NCI-H1105 treated with DMSO at 0.1 percent for 48 hours (cell line): ENCODE data around the gene SMAP2.
"Not testable (repeated sequence)": the region's sequence is repeated elsewhere in the genome, so short reads cannot be mapped to it uniquely, and the experiment has no call there.

Source experiments
- DNase-seq: peaks from one replicate; lab custom pipeline; 2025; lab: John Stamatoyannopoulos, UW

SMAP2 gene

DNA sequence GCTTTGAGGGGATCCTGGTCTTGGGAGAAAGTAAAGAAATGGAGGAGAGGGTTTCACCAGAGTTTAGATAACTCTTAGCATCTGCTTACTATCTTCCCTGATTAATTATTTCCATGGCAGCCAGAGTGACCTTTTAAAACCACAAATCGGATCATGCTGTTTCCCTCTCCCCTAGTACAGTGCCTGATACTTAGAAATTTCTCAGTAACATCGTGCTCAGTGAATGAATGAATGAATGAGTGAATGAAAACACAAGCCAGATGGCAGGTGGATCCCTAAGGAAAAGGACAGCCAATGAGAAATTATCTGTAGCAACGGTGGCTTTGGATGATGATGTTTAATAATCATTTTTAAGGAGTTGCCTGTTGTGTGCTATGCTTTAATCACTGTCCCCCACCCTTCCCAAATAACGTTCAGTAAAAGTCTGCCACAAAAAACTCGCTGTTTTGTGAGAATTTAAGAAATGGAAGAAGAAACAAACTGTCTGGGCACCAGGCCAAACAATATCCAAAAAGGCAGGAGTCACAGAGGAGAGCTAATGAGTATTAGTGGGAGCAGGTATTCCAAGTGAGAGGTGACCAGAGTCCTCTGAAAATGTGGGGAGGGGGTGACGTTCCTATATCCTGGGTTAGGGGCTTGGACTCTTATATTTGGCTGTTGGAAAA lies 737 bp upstream of the SMAP2 start:
- peak; percentile 47 for DNase-seq

DNA sequence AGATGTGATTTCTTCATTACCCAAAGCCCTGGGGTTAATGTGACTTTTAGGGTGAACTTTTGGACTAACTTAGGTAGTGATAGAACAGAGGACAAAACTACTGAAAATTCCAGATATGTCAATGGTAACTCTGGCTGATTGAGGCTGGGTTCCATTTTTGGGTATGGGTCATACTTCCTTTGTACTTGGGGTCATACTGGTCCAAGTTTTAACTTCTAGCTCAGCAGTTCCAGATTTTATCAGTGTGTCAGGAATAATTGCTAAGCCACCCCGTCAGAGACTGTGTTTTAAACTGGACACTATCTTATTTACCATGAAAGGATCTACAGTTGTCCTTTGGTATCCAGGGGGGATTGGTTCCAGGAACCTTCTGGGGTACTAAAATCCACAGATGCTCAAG lies 4.0 kb downstream of the SMAP2 start:
- DNase-seq, result no peak

DNA sequence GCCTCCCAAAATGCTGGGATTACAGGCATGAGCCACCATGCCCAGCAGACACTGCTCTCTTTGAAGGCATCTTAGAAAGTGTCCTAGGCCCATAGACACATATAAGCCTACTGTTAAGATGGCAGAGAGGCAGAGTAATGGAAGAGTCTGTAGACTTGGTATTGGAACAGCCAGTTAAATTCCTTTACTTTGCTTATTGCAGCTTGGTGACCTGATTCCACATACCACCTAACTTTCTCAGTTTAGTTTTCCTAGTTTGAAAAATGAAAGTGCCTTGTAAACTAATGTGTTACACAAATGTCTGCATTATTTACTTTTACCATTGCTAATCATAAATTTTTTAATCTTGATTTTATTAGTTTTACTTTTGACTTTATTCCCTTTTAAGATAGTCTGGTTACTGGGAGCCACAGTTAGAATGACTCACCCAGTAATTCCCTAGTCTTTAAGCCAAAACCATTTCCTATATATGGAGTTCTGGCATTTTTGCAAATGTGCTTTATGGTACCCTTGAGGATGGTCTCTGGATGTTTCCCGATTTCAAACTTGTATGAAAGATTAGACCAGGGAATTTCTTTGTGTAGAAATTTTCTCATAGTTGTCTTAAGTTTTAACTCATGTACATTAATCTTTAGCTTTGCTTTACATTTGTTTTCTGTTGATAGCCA lies 6.4 kb downstream of the SMAP2 start:
- DNase-seq, result no peak

DNA sequence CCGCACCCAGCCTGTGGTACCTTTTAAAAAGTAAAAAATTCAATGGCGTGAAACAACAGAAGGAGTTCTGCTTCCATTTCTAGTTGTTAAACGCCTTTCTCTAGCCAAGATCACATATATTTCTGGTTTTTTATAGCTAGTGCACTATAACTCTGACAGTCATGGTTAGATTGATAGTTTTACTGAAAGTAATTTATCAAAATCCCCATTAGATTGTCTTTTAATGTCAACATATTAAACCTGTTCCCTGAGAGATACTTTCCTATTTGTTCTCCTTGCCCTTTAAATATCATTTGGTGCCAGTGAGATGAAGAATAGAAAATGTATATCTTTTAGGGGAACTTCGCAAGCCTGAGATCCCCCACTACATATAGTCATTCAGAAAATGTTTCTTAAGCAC lies 7.3 kb downstream of the SMAP2 start:
- no peak for DNase-seq

DNA sequence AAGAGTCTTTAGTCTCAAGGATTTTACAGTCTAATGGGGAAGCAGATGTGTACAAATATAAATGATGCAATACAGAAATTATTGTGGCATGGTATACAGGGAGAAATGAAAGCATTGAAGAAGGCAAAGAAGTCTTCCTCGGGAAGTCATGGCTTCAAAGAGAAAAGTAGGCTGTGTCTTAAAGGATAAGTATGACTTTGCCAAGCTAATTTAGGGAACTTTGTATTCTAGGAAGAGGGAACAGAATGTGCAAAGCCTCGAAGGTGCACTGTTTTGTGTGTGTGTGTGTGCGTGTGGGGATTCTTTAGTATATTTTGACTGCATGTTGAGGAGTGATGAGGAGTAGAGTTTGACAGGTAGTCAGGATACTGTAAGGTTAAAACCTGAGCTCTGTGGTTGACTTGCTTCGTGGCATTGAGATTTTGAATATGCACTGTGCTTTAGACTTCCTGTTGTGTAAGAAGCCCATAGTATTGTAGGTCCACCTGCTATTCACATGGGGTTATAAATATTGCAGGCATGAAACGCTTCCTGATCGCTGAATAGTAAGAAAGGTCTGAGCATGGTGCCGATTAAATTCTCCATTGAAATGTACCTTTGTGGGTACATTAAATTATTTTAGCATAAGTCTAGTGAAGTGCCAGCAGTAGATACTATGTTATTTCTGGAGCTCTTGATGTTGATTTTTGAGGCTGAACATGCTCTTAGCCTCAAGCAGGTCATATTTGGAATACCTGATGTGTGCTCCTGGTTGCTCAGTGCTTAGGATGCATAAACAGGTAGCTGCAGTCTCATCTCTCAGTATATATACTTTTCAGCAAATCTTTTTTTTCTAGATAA lies 8.0 kb downstream of the SMAP2 start:
- no peak for DNase-seq

DNA sequence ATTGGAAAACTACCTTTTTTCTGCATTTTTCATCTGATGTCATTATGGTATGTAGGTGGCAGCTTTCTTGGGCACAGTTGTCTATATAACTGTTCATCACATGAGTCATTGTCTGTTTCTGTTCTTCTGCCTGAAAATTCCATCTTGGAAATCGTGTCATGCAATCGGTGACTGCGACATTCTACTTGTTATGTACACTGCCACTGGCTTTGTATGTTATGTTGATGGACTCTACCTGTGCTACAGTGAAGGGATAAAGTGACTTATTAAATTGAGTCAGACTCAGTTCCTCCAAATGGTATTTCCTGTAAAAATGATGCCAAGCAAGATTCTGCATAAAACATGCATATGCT lies 8.6 kb downstream of the SMAP2 start:
- DNase-seq, result no peak

DNA sequence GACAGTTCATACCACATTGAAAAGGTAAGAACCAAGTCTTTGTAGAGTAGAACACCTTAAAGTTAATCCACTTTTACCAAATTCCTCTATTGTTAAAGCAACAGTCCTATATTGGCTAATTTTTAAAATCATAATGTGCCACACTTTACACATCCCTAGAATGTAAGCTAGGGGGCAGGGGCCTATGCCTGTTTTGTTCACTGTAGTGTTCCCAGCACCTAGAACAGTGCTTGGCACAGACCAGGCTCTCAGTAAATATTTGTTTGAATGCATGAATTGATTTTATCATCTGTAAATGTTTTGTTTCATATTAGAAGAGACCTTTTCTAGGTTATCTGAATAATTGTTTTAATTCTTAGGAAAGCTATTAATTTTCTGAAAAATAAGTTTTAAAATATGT lies 9.1 kb downstream of the SMAP2 start:
- no peak for DNase-seq

DNA sequence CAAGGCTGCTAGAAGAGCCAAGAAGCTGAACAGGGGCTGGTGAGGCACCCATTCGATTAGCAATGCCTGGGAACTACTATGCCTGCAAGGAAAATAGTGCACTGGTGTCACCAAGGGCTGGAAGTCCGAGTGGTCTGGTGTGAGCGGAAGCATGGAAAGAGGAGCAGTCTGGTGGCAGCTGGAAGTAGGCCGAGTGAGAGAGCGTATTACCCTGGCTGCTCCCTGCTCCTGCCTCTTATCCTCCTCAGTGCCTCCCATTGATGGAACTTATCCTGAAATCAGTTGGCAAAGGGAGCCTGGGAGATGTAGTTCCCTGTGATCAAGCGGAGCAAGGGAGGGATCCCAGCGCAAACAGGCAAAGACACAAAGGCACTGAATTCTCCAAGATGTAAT lies 9.6 kb downstream of the SMAP2 start:
- DNase-seq, result no peak

DNA sequence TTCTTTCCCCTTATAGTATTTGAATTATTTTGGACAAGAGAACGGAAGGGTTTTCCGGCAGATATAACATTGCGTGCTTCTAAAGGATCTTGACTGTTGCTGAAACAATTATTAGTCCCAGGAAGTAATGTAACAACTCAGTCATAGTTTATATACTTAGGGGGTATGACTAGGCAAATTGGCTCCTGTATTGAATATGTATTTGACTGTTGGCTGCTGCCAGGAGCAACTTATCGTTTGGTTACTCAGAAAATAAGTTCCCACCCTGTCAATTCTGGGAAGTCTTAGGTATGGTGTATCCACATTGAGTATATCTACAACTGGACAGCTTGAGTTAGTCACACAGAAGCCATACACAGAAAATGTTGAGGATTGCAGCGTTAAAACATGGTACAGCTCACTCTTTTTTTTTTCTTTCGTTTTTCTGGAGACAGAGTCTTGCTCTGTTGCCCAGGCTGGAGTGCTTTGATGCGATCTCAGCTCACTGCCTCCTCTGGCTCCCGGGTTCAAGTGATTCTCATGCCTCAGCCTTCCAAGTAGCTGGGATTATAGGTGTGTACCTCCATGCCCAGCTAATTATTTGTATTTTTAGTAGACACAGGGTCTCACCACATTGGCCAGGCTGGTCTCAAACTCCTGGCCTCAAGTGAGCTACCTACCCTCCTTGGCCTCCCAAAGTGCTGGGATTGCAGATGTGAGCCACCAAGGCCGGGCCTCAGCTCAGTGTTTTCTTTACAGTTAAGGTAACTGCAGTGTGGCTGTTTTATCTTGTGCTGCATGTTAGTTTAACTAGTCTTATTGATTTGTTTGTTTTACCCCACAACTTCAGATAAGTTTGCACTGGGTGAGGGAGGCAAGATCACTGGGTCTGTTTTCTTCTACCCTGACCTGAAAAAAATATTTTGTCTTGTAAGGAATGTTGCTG lies 10.2 kb downstream of the SMAP2 start:
- no peak for DNase-seq

DNA sequence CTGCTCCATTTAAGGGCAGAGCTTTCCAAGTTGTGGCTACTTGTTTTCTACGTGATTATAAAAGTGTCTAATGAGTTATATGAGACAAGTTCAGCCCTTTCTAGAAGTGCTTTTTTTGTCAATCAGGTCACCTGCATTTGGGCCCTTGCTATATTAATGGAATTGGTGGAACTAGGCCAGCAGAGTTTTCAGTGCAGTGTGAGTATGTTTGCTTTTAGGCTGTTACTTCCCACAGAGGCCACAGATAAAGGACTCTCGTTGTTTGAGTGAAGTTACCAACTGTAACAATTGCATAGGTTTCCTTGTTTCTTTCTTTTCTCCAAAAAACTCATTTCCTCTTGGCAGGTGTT lies 10.9 kb downstream of the SMAP2 start:
- DNase-seq, result peak; percentile 62

DNA sequence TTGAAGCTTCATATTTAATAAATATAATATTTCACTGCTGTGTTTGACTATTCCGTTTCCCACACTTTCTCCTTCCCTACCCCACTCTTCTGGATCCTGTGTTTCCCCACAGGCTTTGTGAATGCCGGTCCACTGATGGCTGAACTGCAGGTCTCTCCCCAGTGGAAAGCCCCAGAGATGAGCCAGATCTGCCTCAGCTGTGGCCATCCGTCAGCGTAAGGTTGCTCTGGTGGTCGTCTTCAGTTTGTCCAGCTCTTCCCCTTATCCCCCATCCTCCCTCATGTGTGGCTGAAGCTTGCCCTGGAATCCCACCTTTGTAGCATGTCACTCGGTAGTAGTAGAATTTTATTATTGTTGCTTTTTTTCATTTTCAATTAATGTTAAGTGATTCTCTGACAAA lies 11.4 kb downstream of the SMAP2 start:
- DNase-seq, result no peak

DNA sequence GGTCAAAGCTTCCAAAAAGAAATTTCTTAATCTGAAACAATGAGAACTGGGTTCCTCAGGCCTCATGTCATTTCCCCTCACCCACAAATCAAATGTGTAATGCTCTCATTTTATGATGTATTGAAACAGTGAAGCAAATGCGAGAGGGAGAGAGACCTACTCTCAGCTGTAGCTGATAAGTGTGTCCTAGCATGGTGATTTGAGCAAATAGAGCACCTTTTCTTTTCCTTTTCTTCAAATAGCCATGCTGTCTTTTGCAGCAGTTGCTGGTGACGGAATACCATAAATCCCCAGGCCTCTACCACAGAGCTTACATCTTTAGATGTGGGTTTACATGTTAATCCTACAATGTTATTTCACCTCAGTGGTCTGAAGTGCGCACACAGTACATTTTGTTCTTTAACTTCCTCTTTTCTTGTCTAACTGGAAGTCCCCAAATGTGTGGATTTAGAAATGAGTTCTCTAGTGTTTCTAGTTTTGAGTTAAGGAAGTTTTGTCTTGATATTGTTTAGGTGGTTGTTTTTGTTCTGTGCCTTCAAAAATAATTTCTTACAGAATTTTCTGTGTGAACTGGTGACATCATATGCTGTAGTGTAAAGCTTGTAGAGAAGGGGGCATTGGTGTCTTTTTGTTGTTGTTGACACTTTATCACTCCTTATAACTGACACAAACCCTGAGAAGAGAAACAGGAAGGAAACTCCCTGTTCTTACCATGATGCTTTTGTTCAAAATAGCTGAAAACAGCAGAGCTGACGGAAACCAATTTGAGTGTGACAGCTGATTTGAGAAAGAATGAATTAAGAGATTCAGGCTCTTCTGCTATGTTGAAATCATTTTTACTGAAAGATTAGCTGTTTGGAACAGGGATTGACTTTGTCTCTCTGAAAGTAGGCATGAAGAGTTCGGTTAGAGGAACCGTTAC lies 12.2 kb downstream of the SMAP2 start:
- DNase-seq, result no peak

DNA sequence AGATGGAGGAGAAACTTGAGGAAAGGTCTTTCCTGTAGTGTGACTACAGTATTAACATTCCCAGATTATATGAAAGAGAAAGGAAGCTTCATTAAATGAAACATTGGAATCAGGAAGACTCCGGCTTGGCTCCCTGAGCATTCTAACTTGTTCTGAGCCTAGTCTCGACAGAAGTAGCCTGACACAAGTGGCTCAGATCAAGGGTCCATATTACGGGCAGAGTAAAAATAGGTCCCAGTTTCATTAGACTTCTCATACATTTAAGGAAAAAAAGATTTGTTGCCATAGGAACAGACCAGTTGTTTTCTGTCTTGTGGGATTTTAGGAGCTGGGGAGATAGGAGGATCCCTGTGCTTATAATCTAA lies 12.8 kb downstream of the SMAP2 start:
- no peak for DNase-seq

DNA sequence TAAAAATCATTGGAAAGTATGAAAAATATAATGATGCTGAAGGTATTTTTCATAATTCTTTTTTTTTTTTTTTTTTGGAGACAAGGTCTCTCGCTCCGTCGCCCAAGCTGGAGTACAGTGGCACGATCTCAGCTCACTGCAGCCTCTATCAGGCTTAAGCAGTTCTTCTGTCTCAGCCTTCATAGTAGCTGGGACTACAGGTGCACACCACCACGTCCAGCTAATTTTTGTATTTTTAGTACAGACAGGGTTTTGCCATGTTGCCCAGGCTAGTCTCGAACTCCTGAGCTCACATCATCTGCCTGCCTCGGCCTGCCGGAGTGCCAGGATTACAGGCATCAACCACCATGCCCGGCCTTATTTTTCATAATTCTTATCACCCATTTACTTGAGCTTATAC lies 13.3 kb downstream of the SMAP2 start:
- DNase-seq, result no peak

DNA sequence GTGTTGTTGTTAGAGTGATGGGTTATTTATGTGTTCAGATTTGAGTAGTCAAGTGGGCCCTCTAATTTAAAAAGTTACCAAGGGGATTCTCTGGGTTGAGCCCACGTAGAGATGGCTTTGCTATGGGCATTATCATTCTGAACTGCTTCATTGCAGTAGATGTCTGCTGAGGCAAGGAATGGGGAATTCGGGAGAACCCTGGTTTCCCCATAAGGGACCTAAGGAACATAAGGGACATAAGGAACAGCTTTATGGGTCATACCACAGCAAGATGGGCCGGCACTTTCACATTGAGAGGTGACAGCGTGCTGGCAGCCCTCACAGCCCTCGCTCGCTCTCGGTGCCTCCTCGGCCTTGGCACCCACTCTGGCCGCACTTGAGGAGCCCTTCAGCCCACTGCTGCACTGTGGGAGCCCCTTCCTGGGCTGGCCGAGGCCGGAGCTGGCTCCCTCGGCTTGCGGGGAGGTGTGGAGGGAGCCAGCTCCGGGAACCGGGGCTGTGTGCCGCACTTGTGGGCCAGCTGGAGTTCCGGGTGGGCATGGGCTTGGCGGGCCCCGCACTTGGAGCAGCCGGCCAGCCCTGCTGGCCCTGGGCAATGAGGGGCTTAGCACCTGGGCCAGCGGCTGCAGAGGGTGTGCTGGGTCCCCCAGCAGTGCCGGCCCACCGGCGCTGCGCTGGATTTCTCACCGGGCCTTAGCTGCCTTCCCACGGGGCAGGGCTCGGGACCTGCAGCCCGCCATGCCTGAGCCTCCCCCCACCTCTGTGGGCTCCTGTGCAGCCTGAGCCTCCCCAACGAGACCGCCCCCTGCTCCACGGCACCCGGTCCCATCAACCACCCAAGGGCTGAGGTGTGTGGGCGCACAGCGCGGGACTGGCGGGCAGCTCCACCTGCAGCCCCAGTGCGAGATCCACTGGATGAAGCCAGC lies 14.1 kb downstream of the SMAP2 start:
- not testable (repeated sequence) for DNase-seq

DNA sequence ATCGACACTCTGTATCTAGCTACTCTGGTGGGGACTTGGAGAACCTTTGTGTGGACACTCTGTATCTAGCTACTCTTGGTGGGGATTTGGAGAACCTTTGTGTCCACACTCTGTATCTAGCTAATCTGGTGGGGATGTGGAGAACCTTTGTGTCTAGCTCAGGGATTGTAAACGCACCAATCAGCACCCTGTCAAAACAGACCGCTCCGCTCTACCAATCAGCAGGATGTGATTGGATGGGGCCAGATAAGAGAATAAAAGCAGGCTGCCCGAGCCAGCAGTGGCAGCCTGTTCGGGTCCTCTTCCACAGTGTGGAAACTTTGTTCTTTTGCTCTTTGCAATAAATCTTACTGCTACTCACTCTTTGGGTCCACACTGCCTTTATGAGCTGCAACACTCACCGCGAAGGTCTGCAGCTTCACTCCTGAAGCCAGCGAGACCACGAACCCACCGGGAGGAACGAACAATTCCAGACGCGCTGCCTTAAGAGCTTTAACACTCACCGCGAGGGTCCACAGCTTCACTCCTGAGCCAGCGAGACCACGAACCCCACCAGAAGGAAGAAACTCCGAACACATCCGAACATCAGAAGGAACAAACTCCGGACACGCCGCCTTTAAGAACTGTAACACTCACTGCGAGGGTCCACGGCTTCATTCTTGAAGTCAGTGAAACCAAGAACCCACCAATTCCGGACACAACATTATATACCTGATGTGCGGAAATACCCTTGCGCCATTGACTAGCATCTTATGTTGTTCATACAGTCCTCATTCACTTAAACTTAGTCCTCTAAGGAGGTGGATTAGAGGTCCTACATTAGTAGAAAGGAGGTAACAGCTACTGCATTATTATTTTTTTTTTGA lies 15.2 kb downstream of the SMAP2 start:
- DNase-seq, result not testable (repeated sequence)

DNA sequence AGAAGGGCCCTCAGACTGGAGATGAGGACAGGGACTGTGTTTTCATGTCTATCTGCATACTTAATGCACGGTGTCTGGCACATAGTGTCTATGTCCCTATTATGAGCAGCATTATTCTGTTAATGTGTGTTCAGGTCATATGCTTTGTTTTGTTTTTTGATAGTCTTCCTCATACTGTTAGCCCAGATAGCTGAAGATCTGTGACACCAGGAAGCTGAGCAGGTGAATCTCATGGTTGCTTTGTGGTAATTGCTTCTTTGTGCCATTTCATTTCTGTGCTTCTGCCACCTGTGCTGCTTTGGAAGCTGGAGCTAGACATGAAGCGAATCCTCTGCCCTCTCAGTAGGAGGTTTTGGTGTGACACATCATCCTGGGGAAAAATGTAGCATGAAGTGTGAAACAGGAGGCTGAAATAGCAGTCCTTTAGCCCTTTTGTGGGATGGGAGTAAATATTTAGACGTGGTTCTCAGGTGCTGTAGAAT lies 15.8 kb downstream of the SMAP2 start:
- DNase-seq, result no peak

DNA sequence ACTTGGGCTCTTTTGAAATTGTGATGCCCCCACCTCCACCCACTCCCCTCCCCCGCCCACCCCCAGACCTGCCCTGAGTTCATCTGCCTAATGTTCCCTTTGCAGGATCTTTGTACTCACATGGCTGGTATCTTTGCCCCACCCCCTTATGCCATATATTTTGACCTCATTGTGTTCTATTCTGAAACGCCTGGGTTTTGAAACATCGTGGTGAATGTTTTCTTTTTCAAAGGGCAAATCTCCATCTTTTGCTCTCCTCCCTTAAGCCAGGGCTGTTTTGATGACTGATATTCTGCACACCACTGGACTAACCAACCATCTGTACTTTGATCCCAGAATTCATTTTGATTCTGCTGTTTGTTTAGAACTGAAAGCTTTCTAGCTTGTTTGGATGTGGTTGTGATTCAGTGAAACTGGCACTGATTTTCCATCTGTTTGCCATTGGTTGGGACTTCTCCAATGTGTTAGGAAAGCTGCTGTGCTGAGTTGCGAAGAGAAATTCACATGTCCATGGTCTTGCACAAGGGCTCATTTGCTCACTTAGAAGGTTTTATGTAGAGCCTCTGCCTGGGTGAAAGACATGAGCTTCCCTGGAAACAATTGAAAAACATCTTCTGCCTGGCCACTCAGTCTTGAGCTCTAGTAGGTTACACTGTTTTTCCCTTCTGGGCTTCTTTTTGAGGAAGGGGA lies 16.5 kb downstream of the SMAP2 start:
- no peak for DNase-seq
